Endothelial cell of umbilical vein (primary cell): ENCODE measurements around the gene TMC1. TPM values are rescaled to one million over a fixed set of nuclear protein-coding genes. Genes with fewer than 3 reads are reported as not detected.

Experiments used
- BruUV-seq: library from RNA; stranded (reverse); fragments of 400-500 nt; replicated peaks from 2 replicates; lab custom pipeline; 2021; lab: Mats Ljungman, UMichigan
- CTCF ChIA-PET: fragments of 300-600, 350-600 bp; sonication (Branson Sonifier 250); formaldehyde crosslinking; loops from one replicate; lab custom pipeline; 2021; ENCODE audit warnings: antibody characterized with exemption, inconsistent platforms; lab: Charles Lee
- POLR2A ChIA-PET: fragments of 300-600, 350-600 bp; sonication (Branson Sonifier 250); formaldehyde crosslinking; loops from one replicate; lab custom pipeline; 2021; ENCODE audit warnings: antibody characterized with exemption, inconsistent platforms; lab: Charles Lee
- DNase-seq: peaks from one replicate; pipeline ENCODE4 v3.0.0-alpha.2; 2011; ENCODE audit warnings: low read depth, low spot score
- FAIRE-seq: peaks from 2 replicates; lab custom pipeline; 2011; peaks lifted over from hg19 to GRCh38; lab: Jason Lieb, UNC
- H2AFZ ChIP-seq: 2 replicates; pipeline ENCODE4 v1.6.0; 2012; ENCODE audit warnings: low read depth, low read length, control low read depth, inconsistent platforms
- H3K27ac ChIP-seq: 2 replicates; pipeline ENCODE4 v1.5.1; 2011; ENCODE audit warnings: low read depth, mild to moderate bottlenecking, control low read depth, low read length, moderate library complexity; ENCODE audit not compliant: insufficient read depth
- H3K27me3 ChIP-seq, 2 experiments: 2 replicates each; pipeline versions ENCODE4 v1.6.0 to v1.6.1; 2011; ENCODE audit warnings: low read length in 2 of 2, mixed read lengths in 1 of 2; ENCODE audit not compliant: control insufficient read depth in 2 of 2, insufficient read depth in 2 of 2
- H3K36me3 ChIP-seq, 2 experiments: 2 replicates in 1 of 2; 3 replicates in 1 of 2; pipeline ENCODE4 v1.5.1; 2011; ENCODE audit warnings: low read length in 2 of 2, mild to moderate bottlenecking in 1 of 2, moderate library complexity in 1 of 2; ENCODE audit not compliant: control insufficient read depth in 2 of 2, insufficient read depth in 2 of 2; ENCODE audit errors: extremely low read depth in 1 of 2
- H3K4me1 ChIP-seq: 3 replicates; pipeline ENCODE4 v1.5.1; 2011; ENCODE audit warnings: mild to moderate bottlenecking, low read length; ENCODE audit not compliant: control insufficient read depth, insufficient read depth; ENCODE audit errors: extremely low read depth
- H3K4me2 ChIP-seq: 2 replicates; pipeline ENCODE4 v1.6.1; 2011; ENCODE audit warnings: low read length, control low read depth, mixed read lengths; ENCODE audit not compliant: insufficient read depth
- H3K4me3 ChIP-seq, 3 experiments: fragments of 200-600 bp in 1 of 3; sonication (generic), shearing (Covaris generic) in 1 of 3; replicated peaks in 1 of 3; 2 replicates each; pipeline ENCODE4 v1.5.1; 2011 to 2016; ENCODE audit warnings: control low read depth in 3 of 3, low read length in 3 of 3, mild to moderate bottlenecking in 2 of 3, inconsistent platforms in 1 of 3, low read depth in 1 of 3, moderate library complexity in 1 of 3; ENCODE audit not compliant: insufficient read depth in 1 of 3
- H3K79me2 ChIP-seq: 2 replicates; pipeline ENCODE4 v1.6.0; 2012; ENCODE audit warnings: low read length, inconsistent platforms; ENCODE audit not compliant: control insufficient read depth, insufficient read depth
- H3K9ac ChIP-seq: replicated peaks from 2 replicates; pipeline ENCODE3; 2011; ENCODE audit warnings: low read length, control low read depth; ENCODE audit not compliant: insufficient read depth; ENCODE audit errors: extremely low read depth
- H3K9me1 ChIP-seq: replicated peaks from 3 replicates; pipeline ENCODE4 v1.6.0; 2011; ENCODE audit warnings: mild to moderate bottlenecking, low read length; ENCODE audit not compliant: control insufficient read depth, insufficient read depth; ENCODE audit errors: extremely low read depth
- H3K9me3 ChIP-seq: replicated peaks from 2 replicates; pipeline ENCODE4 v1.5.1; 2012; ENCODE audit warnings: low read length, inconsistent platforms; ENCODE audit not compliant: control insufficient read depth, insufficient read depth
- H4K20me1 ChIP-seq: replicated peaks from 2 replicates; pipeline ENCODE3; 2011; ENCODE audit warnings: mild to moderate bottlenecking, low read length; ENCODE audit not compliant: control insufficient read depth, insufficient read depth; ENCODE audit errors: extremely low read depth
- EZH2 ChIP-seq: IDR thresholded peaks from 2 replicates; pipeline ENCODE4 v1.6.1; 2012; ENCODE audit warnings: borderline replicate concordance, low read depth, mild to moderate bottlenecking, moderate library complexity, low read length, inconsistent platforms; ENCODE audit not compliant: severe bottlenecking
- FOS ChIP-seq: IDR thresholded peaks from 2 replicates; pipeline ENCODE4 v1.6.1; 2011; ENCODE audit warnings: mild to moderate bottlenecking, low read length, moderate library complexity, borderline replicate concordance; ENCODE audit not compliant: insufficient read depth
- GATA2 ChIP-seq: IDR thresholded peaks from 2 replicates; pipeline ENCODE4 v1.7.0; 2011; ENCODE audit warnings: low read depth, mild to moderate bottlenecking, moderate library complexity, mixed read lengths, low read length; ENCODE audit not compliant: insufficient read length, insufficient read depth
- JUN ChIP-seq: IDR thresholded peaks from 2 replicates; pipeline ENCODE4 v1.6.1; 2011; ENCODE audit warnings: borderline replicate concordance, low read depth; ENCODE audit not compliant: insufficient read length, insufficient read depth
- MYC ChIP-seq: IDR thresholded peaks from one replicate; pipeline ENCODE4 v1.6.1; 2011; ENCODE audit warnings: mild to moderate bottlenecking, low read depth, low read length
- POLR2A ChIP-seq: IDR thresholded peaks from 2 replicates; pipeline ENCODE4 v1.6.1; 2012; ENCODE audit warnings: low read depth, mild to moderate bottlenecking, control low read depth, low read length
- POLR2AphosphoS5 ChIP-seq: IDR thresholded peaks from 2 replicates; pipeline ENCODE4 v1.6.1; 2012; ENCODE audit warnings: low read depth, mild to moderate bottlenecking, control low read depth, low read length, moderate library complexity; ENCODE audit not compliant: insufficient read depth
- dilution Hi-C: fragments of 300-500 bp; cut with MboI; formaldehyde crosslinking; loops from one replicate; pipeline ENCODE4 v1.15.0; 2019; ENCODE audit warnings: low sequenced_read_pairs; ENCODE audit not compliant: extremely low pct_ligation_motif_present
- intact Hi-C: fragments of 100-400 bp; cut with micrococcal nuclease; formaldehyde crosslinking; loops from one replicate; pipeline ENCODE4 v1.10.0; 2022
- polyA plus RNA-seq, 4 experiments: library from polyadenylated mRNA; depleted of rRNA in 3 of 4; stranded (reverse) in 3 of 4; unstranded in 1 of 4; fragments of >200 nt; gene quantifications; 2 replicates each; pipeline versions ENCODE4 v1.2.1 to v1.2.3, GENCODE V29; 2011 to 2012; ENCODE audit warnings: missing spikeins in 1 of 4
- total RNA-seq: library from RNA; stranded (reverse); gene quantifications from 2 replicates; pipeline ENCODE4 v1.2.3, GENCODE V29; 2021
- TF ChIP-seq, protein P1 (sequence below), 2 donors: IDR thresholded peaks; 1 replicate in 1 of 2; 2 replicates in 1 of 2; pipeline ENCODE4 v1.5.1; 2011; ENCODE audit warnings: low read length in 2 of 2, mild to moderate bottlenecking in 2 of 2, moderate library complexity in 2 of 2, control low read depth in 1 of 2, inconsistent platforms in 1 of 2, low read depth in 1 of 2; ENCODE audit not compliant: insufficient read depth in 1 of 2; ENCODE audit errors: extremely low read depth in 1 of 2
- TF ChIP-seq, protein P2 (sequence below): IDR thresholded peaks from 2 replicates; pipeline ENCODE4 v1.6.1; 2011; ENCODE audit not compliant: insufficient read depth, insufficient read length

The TMC1 gene
- total and polyA plus RNA-seq, 2 donors (not counting 3 experiments of a cell fraction or from before 2014, with no cell fraction given), result 1.5 TPM; not detected in 1

DNA sequence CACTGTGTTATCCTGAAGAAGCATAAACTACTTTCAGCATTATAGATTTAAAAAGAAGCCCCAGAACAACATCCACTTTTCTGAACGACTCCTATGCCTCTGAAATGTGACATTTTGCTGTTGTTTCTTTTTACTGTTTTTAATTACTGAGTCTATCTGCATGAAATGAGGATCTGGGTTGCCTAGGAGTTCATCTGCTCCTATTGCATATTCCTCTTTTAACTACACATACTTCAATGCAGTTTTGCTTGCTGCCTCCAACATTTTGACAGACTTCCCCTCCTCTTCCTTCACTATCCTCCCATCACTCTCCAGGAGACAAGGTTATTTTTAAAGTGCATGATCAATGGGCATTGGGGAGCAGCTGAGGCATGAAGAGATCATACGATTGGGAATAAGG, 164.5 kb downstream of the TMC1 start:
- CTCF ChIA-PET, result no interaction called here
- no peak for FAIRE-seq

More for the DNA sequence above, 164.5 kb downstream of the TMC1 start:
- no peak overlapping the region for H3K27ac ChIP-seq
- BruUV-seq, result no TSS peak
- H2AFZ ChIP-seq, result no peak overlapping the region
- no peaks in the 10 kb centered on the region for H3K9me3 ChIP-seq
- H3K9me1 ChIP-seq, result no peaks in the 10 kb centered on the region
- no peak overlapping the region for H3K4me3 ChIP-seq
- H3K4me1 ChIP-seq, result no peaks in the 10 kb centered on the region
- dilution Hi-C loops (no loop called here), intact Hi-C loops (no loop called here)
- DNase-seq, result no peak
- H3K27me3 ChIP-seq, result peaks cover 0 to 4% of the 10 kb centered on the region in 2 experiments
- no peak overlapping the region for H3K9ac ChIP-seq
- no peaks in the 10 kb centered on the region for H4K20me1 ChIP-seq
- TF ChIP-seq FOS (no peak), EZH2 (no peak), JUN (no peak), POLR2AphosphoS5 (no peak), GATA2 (no peak), POLR2A (no peak), MYC (no peak)
- TF ChIP-seq, protein P1, sequence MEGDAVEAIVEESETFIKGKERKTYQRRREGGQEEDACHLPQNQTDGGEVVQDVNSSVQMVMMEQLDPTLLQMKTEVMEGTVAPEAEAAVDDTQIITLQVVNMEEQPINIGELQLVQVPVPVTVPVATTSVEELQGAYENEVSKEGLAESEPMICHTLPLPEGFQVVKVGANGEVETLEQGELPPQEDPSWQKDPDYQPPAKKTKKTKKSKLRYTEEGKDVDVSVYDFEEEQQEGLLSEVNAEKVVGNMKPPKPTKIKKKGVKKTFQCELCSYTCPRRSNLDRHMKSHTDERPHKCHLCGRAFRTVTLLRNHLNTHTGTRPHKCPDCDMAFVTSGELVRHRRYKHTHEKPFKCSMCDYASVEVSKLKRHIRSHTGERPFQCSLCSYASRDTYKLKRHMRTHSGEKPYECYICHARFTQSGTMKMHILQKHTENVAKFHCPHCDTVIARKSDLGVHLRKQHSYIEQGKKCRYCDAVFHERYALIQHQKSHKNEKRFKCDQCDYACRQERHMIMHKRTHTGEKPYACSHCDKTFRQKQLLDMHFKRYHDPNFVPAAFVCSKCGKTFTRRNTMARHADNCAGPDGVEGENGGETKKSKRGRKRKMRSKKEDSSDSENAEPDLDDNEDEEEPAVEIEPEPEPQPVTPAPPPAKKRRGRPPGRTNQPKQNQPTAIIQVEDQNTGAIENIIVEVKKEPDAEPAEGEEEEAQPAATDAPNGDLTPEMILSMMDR (IDR thresholded peaks at IDR 0.05; ENCODE audit: extremely low read depth in 1 of 2, insufficient read depth in 1 of 2, low read depth in 1 of 2, low read length in 2 of 2), result no peak
- TF ChIP-seq, protein P2, sequence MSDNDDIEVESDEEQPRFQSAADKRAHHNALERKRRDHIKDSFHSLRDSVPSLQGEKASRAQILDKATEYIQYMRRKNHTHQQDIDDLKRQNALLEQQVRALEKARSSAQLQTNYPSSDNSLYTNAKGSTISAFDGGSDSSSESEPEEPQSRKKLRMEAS, result no peak
- H3K79me2 ChIP-seq, result no peaks in the 10 kb centered on the region
- POLR2A ChIA-PET, result no interaction called here
- H3K4me2 ChIP-seq, result no peak overlapping the region
- H3K36me3 ChIP-seq, result no peaks in the 10 kb centered on the region
